NK-92 (cell line): ENCODE measurements around the gene CTTNBP2NL.

Experiments used
- DNase-seq: peaks from one replicate; lab custom pipeline; 2025; ENCODE audit not compliant: unreplicated experiment; lab: John Stamatoyannopoulos, UW

Gene CTTNBP2NL

DNA sequence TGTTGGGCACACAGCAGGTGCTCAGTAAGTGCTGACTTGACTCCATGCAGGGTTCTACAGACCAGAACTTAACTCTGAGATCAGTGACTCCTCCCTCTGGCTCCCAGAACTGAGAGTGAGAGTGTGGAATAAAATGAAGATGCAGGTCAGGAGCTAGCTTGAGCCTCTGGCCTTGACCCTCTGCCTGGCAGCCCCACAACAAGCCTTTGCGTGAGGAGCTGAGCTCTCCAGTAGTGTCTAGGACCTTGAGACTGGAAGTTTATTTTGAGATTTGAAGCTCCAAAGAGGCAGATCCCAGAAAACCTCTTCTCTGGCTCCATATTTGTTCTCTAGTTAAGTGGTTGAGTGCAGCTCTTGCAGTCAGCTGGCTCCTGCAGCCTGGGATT is 109.4 kb downstream of the CTTNBP2NL start:
- DNase-seq, result no peak

DNA sequence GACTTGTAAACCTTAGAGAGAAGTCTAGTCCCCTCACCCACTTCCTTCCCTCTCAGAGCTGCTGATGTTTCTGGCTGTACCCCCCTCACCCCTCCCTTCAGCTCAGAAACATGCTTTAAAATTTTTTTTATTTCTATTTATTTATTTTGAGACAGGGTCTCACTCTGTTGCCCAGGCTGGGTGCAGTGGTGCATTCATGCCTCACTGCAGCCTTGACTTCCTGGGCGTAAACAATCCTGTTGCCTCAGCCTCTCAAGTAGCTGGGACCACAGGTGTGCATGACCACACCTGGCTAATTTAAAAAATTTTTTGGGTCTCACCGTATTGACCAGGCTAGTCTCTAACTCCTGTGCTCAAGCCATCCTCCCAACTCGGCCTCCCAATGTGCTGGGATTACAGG is 109.9 kb downstream of the CTTNBP2NL start:
- DNase-seq, result no peak

DNA sequence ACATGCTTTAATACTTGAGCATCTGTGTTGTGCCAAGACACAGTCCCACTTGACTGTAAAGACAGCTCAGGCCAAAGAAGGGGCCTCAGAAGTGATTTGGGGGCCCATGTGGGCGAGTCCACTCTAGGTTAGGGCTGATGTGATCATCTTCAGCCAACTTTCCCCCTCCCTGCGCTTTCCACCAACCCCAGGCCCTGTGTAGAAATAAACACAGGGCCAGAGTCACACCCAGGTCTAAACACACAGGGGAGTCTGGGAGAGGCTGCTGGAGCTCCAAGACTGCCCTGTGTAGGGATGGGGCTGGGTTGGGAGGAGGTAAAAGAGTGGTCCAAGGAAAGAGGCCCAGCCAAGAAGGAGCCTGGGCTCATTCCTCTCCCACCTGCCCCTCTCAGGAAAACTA is 110.3 kb downstream of the CTTNBP2NL start:
- no peak for DNase-seq

GRCh38 chr1:112506731-112507130 is 110.7 kb downstream of the CTTNBP2NL start:
- no peak for DNase-seq

DNA sequence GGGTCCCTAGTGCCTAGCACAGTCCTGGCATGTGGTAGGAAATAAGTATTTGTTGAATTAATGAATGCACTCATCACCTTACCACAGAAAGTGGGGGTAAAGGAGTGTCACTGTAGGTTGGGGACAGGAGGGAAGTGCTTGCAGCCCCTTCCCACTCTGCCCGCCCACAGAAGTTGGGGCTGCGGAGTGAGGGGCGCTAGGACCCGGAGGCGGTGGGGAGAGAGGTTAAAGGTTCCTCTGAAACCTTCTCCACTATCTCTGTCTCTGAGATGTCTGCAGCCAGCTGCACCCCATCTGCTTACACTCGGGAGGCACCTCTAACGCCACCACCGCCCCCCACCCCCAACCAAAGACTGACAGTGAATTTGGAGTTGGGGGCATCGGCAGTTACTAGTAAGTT is 111.3 kb downstream of the CTTNBP2NL start:
- DNase-seq, result no peak

DNA sequence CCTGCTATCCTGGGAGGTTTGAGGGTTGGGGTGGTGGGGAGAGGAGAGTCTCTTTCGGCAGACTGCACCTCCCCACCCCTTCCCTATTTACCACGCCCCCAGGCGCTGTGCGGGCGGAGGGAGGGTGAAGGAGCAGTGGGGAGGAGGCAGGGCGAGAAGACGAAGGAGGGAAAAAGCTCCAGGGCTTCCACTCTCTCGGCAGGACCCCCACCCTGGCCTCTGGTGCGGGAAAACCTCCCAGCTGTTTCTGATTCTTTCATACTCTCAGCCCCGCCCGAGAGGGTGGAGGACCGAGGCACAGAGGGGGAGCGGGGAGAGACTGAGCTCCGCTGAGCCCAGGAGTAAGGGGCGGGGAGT is 111.9 kb downstream of the CTTNBP2NL start:
- no peak for DNase-seq

DNA sequence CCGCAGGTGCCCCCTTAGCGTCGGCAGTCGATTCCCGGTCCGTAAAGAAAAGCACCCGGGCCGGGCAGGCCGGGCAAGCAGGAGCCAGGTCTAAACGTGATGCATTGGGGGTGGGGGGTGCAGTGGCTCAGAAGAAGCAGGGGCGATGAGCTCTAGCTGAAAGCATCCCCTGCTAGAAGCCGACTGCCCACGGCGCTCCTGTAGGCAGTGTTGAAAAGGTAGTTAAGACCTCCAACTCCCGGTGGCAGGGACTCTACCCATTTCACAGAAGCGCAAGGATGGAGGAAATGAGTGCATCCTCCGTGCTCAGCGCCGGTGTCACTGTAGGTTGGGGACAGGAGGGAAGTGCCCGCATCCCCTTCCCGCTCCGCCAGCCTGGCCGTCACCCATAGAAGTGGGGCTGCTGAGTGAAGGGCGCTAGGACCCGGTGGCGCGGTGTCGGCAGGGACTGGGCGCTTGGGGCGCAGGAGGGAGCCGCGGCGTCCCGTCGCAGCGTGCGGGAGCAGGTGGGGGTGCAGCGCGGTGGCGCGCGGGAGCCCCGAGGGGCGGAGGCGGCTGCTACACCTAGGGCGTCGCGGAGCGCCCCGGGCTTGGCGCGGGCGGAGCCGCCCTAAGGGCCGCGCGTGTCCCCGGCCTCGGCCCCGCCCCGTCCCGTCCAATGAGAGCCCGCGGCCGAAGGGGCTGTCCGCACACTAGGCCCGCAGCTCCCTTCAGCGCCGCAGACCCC is 112.4 kb downstream of the CTTNBP2NL start, which contains the start of gene WNT2B:
Gene WNT2B (plus strand): TSS at position 688 of the 727 bp plus-strand sequence. CDS start 298 bp downstream, outside the sequence.
- DNase-seq, result no peak

GRCh38 chr1:112509005-112509659 is 113.1 kb downstream of the CTTNBP2NL start:
- no peak for DNase-seq

GRCh38 chr1:112509660-112510178 is 113.7 kb downstream of the CTTNBP2NL start:
- no peak for DNase-seq

GRCh38 chr1:112510340-112510739 is 114.3 kb downstream of the CTTNBP2NL start:
- no peak for DNase-seq
